ENCODE data around the gene IQGAP2. TPM values are rescaled to one million over a fixed set of nuclear protein-coding genes. Genes with fewer than 3 reads are reported as not detected.
A peak's percentile ranks its signal among the peaks of the same experiment; 100 is the strongest.

Gene IQGAP2
- total RNA-seq (10 to 100 TPM; 51.4 to 62.5 TPM), polyA plus RNA-seq (70.5 TPM)

- POLR2A ChIA-PET: interaction anchor here (0.6 to 4.3 kb wide), 19 partner anchors 11 to 802 kb away, joined by 3 to 58 read pairs (median 4); no protein-coding TSS in a partner anchor
- CTCF ChIA-PET: interaction anchor here (0.6 to 5.1 kb wide), 44 partner anchors 9 to 686 kb away, joined by 3 to 70 read pairs (median 4); partner anchors contain the start of gene POC5
- Histone ChIP-seq H3K9me3 (ENCODE audit: low read length) (no peaks in the 10 kb centered on the region), H3K27me3 (ENCODE audit: insufficient read depth, low read length, poor library complexity, severe bottlenecking) (no peaks in the 10 kb centered on the region), H3K4me1 (ENCODE audit: insufficient read depth, low read length) (peaks cover 45% of the 10 kb centered on the region), H3K36me3 (ENCODE audit: insufficient read depth, low read length) (no peaks in the 10 kb centered on the region), H3K27ac (ENCODE audit: low read depth, low read length) (peak within 1 kb of the TSS; percentile 94), H3K4me3 (ENCODE audit: low read length) (peak within 1 kb of the TSS; percentile 82)
- peaks cover 0 to 3% (median 0%) of the 10 kb centered on the region in 5 donors for H3K9me3 Mint-ChIP-seq
- H3K27me3 Mint-ChIP-seq: peaks cover 0 to 3% of the 10 kb centered on the region in 2 donors
- peak within 1 kb of the TSS; percentile 92 to 99 (median 96) for H3K4me3 Mint-ChIP-seq
- peak; percentile 73 to 96 (median 92) for DNase-seq
- H3K27ac Mint-ChIP-seq: peak within 1 kb of the TSS; percentile 95 to 99 (median 98)
- peaks cover 55 to 65% (median 60%) of the 10 kb centered on the region in 3 donors for H3K4me1 Mint-ChIP-seq
- H3K36me3 Mint-ChIP-seq: peaks cover 3 to 22% (median 3%) of the 10 kb centered on the region in 3 donors
These were observed at the start of gene IQGAP2 for GRCh38 chr5:76402886-76403765. IQGAP2 (plus strand) TSS chr5:76403285; CDS start chr5:76403546, 261 bp downstream.

DNA sequence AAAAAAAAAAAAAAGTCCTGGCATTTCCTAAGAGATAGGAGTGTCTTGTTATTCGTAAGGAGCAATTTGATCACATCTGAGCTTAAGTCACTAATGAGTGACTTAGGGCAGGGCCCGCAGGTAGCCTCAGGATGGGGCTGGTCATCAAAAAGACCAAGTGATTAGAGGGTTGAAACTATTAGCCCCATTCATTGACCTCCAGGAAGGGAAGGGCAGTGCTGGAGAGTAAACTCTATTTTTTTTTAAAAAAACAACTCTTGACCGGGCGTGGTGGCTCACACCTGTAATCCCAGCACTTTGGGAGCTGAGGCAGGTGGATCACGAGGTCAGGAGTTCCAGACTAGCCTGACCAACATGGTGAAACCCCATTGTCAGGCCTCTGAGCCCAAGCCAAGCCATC lies 46.2 kb upstream of the IQGAP2 start:
- Mint-ChIP-seq H3K4me3 (no peak overlapping the region), H3K4me1 (peaks cover 0 to 5% (median 0%) of the 10 kb centered on the region in 3 donors), H3K9me3 (no peaks in the 10 kb centered on the region), H3K27ac (no peak overlapping the region), H3K27me3 (no peaks in the 10 kb centered on the region), H3K36me3 (no peaks in the 10 kb centered on the region)
- no peaks in the 10 kb centered on the region for H3K36me3 ChIP-seq (ENCODE audit: insufficient read depth, low read length)
- ChIA-PET POLR2A (no interaction called here), CTCF (interaction anchor here (0.6 kb wide), 2 partner anchors 17 to 26 kb away, joined by 3 to 4 read pairs; no protein-coding TSS in a partner anchor)
- H3K27ac ChIP-seq (ENCODE audit: low read depth, low read length): no peak overlapping the region
- no peaks in the 10 kb centered on the region for H3K4me1 ChIP-seq (ENCODE audit: insufficient read depth, low read length)
- H3K4me3 ChIP-seq (ENCODE audit: low read length): no peak overlapping the region
- no peaks in the 10 kb centered on the region for H3K27me3 ChIP-seq (ENCODE audit: insufficient read depth, low read length, poor library complexity, severe bottlenecking)
- no peaks in the 10 kb centered on the region for H3K9me3 ChIP-seq (ENCODE audit: low read length)
- no peak for DNase-seq

- CTCF ChIA-PET: interaction anchor here (0.8 kb wide), 1 partner anchor 19 kb away, joined by 3 read pairs; no protein-coding TSS in a partner anchor
- POLR2A ChIA-PET: interaction anchor here (0.6 kb wide), 1 partner anchor 220 kb away, joined by 3 read pairs; no protein-coding TSS in a partner anchor
- Histone ChIP-seq H3K27me3 (ENCODE audit: insufficient read depth, low read length, poor library complexity, severe bottlenecking) (no peaks in the 10 kb centered on the region), H3K4me3 (ENCODE audit: low read length) (no peak overlapping the region), H3K4me1 (ENCODE audit: insufficient read depth, low read length) (no peaks in the 10 kb centered on the region), H3K36me3 (ENCODE audit: insufficient read depth, low read length) (no peaks in the 10 kb centered on the region), H3K9me3 (ENCODE audit: low read length) (no peaks in the 10 kb centered on the region), H3K27ac (ENCODE audit: low read depth, low read length) (peak overlapping the region; percentile 20)
- no peak overlapping the region for H3K4me3 Mint-ChIP-seq
- H3K27me3 Mint-ChIP-seq: peaks cover 0 to 2% of the 10 kb centered on the region in 2 donors
- no peak for DNase-seq
- H3K27ac Mint-ChIP-seq: peak overlapping the region in 3 of 8 donors; percentile 17 to 59 (median 55)
- H3K9me3 Mint-ChIP-seq: no peaks in the 10 kb centered on the region
- no peaks in the 10 kb centered on the region for H3K36me3 Mint-ChIP-seq
- peaks cover 0 to 10% (median 6%) of the 10 kb centered on the region in 3 donors for H3K4me1 Mint-ChIP-seq
These were observed 39.5 kb upstream of the IQGAP2 start for GRCh38 chr5:76363352-76364225.

GRCh38 chr5:76364226-76364589 lies 38.9 kb upstream of the IQGAP2 start:
- Mint-ChIP-seq H3K9me3 (no peaks in the 10 kb centered on the region), H3K36me3 (no peaks in the 10 kb centered on the region), H3K27ac (peak overlapping the region in 1 of 8 donors; percentile 17), H3K4me1 (peaks cover 0 to 10% (median 6%) of the 10 kb centered on the region in 3 donors), H3K27me3 (peaks cover 0 to 2% of the 10 kb centered on the region in 2 donors), H3K4me3 (no peak overlapping the region)
- ChIA-PET POLR2A (no interaction called here), CTCF (interaction anchor here (0.8 kb wide), 1 partner anchor 18 kb away, joined by 3 read pairs; no protein-coding TSS in a partner anchor)
- Histone ChIP-seq H3K27me3 (ENCODE audit: insufficient read depth, low read length, poor library complexity, severe bottlenecking) (no peaks in the 10 kb centered on the region), H3K4me1 (ENCODE audit: insufficient read depth, low read length) (no peaks in the 10 kb centered on the region), H3K36me3 (ENCODE audit: insufficient read depth, low read length) (no peaks in the 10 kb centered on the region), H3K27ac (ENCODE audit: low read depth, low read length) (peak overlapping the region; percentile 20), H3K4me3 (ENCODE audit: low read length) (no peak overlapping the region), H3K9me3 (ENCODE audit: low read length) (no peaks in the 10 kb centered on the region)
- no peak for DNase-seq

- Mint-ChIP-seq H3K27ac (no peak overlapping the region), H3K4me1 (peaks cover 0 to 10% (median 6%) of the 10 kb centered on the region in 3 donors), H3K36me3 (no peaks in the 10 kb centered on the region), H3K4me3 (no peak overlapping the region), H3K9me3 (no peaks in the 10 kb centered on the region), H3K27me3 (peaks cover 0 to 2% of the 10 kb centered on the region in 2 donors)
- Histone ChIP-seq H3K4me3 (ENCODE audit: low read length) (no peak overlapping the region), H3K27me3 (ENCODE audit: insufficient read depth, low read length, poor library complexity, severe bottlenecking) (no peaks in the 10 kb centered on the region), H3K9me3 (ENCODE audit: low read length) (no peaks in the 10 kb centered on the region), H3K27ac (ENCODE audit: low read depth, low read length) (no peak overlapping the region), H3K36me3 (ENCODE audit: insufficient read depth, low read length) (no peaks in the 10 kb centered on the region), H3K4me1 (ENCODE audit: insufficient read depth, low read length) (no peaks in the 10 kb centered on the region)
- no peak for DNase-seq
- CTCF ChIA-PET: no interaction called here
- POLR2A ChIA-PET: no interaction called here
These were observed 37.5 kb upstream of the IQGAP2 start for GRCh38 chr5:76365561-76365960.

DNA sequence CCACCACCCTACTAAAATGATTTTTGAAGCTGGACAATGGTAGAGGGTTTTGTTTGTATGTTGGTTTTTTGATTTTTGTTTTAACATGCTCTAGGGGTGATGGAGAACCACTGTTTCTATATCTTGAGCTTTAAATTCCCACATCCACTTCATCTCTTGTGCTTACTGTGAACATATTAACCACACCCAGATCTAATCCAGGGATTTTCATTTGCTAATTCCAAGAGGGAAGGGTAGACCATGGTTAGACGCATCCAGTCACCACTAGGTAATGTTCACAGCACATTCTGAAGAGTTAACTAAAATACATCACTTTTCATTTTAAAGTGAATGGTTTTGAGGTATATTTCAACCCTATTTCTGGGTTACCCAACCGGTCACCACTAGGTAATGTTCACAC lies 36.5 kb upstream of the IQGAP2 start:
- Mint-ChIP-seq H3K4me3 (no peak overlapping the region), H3K27ac (peak overlapping the region in 1 of 8 donors; percentile 7), H3K27me3 (peaks cover 0 to 3% of the 10 kb centered on the region in 2 donors), H3K9me3 (no peaks in the 10 kb centered on the region), H3K4me1 (peaks cover 0 to 10% (median 3%) of the 10 kb centered on the region in 3 donors), H3K36me3 (no peaks in the 10 kb centered on the region)
- Histone ChIP-seq H3K9me3 (ENCODE audit: low read length) (no peaks in the 10 kb centered on the region), H3K4me1 (ENCODE audit: insufficient read depth, low read length) (no peaks in the 10 kb centered on the region), H3K27ac (ENCODE audit: low read depth, low read length) (no peak overlapping the region), H3K27me3 (ENCODE audit: insufficient read depth, low read length, poor library complexity, severe bottlenecking) (no peaks in the 10 kb centered on the region), H3K4me3 (ENCODE audit: low read length) (no peak overlapping the region), H3K36me3 (ENCODE audit: insufficient read depth, low read length) (no peaks in the 10 kb centered on the region)
- DNase-seq: no peak
- ChIA-PET CTCF (no interaction called here), POLR2A (no interaction called here)

DNA sequence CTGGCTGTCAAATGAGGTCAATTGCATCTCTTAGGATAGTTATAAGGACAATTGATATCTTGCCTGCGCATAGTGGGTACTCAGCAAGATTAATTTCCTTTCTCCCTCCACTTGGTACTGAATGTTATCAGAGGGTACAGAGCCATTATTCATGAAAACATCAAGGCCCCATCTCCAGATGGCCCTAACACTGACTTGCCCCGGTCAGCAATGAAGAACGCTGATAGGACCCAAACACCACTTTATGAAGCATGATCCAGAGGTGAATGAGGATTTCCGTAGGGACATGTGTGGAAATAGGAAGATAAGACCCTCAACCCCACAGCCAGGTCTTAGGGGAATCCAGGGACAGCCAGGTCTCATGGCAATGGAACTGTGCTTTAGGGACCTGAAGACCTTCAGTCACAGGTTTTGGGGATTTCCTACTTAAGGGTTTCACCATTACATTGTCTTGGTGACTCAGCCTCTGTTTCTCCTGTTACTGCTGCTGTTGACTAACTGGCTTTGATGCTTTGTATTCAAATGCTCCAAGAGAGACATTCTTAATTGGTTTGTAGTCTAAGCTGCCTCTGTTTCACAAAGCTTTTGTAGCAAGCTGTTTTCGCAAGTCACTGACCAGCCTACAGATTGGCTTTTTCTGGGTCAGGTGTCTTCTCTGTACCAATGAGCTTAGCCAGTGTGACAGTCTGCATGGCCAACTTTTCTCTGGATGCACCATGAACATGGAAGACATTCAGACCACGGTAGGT lies 35.3 kb upstream of the IQGAP2 start:
- Histone ChIP-seq H3K27me3 (ENCODE audit: insufficient read depth, low read length, poor library complexity, severe bottlenecking) (no peaks in the 10 kb centered on the region), H3K9me3 (ENCODE audit: low read length) (no peaks in the 10 kb centered on the region), H3K36me3 (ENCODE audit: insufficient read depth, low read length) (no peaks in the 10 kb centered on the region), H3K4me1 (ENCODE audit: insufficient read depth, low read length) (no peaks in the 10 kb centered on the region), H3K4me3 (ENCODE audit: low read length) (no peak overlapping the region), H3K27ac (ENCODE audit: low read depth, low read length) (no peak overlapping the region)
- DNase-seq: no peak
- H3K9me3 Mint-ChIP-seq: no peaks in the 10 kb centered on the region
- ChIA-PET CTCF (no interaction called here), POLR2A (no interaction called here)
- no peak overlapping the region for H3K4me3 Mint-ChIP-seq
- H3K36me3 Mint-ChIP-seq: no peaks in the 10 kb centered on the region
- peaks cover 0 to 3% of the 10 kb centered on the region in 2 donors for H3K27me3 Mint-ChIP-seq
- no peak overlapping the region for H3K27ac Mint-ChIP-seq
- H3K4me1 Mint-ChIP-seq: peaks cover 0 to 10% (median 3%) of the 10 kb centered on the region in 3 donors
